ENCODE measurements around the gene AQP9.
"Not testable (repeated sequence)": the region's sequence is repeated elsewhere in the genome, so short reads cannot be mapped to it uniquely, and the experiment has no call there.

The AQP9 gene, protein sequence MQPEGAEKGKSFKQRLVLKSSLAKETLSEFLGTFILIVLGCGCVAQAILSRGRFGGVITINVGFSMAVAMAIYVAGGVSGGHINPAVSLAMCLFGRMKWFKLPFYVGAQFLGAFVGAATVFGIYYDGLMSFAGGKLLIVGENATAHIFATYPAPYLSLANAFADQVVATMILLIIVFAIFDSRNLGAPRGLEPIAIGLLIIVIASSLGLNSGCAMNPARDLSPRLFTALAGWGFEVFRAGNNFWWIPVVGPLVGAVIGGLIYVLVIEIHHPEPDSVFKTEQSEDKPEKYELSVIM

DNA sequence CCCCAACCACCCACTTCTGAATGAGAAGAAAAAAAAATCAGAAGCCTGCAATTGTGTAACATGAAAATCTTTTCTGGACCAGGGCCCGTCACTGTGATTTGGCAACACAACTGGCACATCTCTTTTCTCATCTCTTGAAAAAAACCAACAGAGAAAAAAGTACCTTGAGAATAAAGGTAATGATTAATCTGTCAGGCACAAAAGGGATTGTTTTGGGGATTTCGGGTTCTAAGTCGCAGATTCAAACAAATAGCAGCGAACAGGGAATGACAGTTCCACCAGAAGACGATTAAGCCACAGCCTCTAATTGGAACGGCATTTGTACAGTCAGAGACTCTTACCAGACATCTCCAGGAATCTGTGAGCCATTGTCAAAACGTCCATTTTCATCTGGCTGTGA lies at the start of gene AQP9:
AQP9 (plus strand) TSS at position 276 of the 400 bp plus-strand sequence. CDS start 185 bp downstream, outside the sequence.
- H3K36me3 ChIP-seq: no peaks in the 10 kb centered on the region
- H3K9ac ChIP-seq: peak within 1 kb of the TSS in 3 of 11 experiments; percentile 64 to 81 (median 78); a peak in 5 of 22 replicates
- peak within 1 kb of the TSS in 2 of 10 experiments; percentile 25 to 36; a peak in 4 of 20 replicates for H3K4me3 ChIP-seq
- H3K9me3 ChIP-seq (replicated peaks in 1 of 11): no peaks in the 10 kb centered on the region; a peak in 1 of 22 replicates
- peaks cover 0 to 85% (median 0%) of the 10 kb centered on the region in 10 experiments; a peak in 6 of 20 replicates for H3K4me1 ChIP-seq
- no peak for TF ChIP-seq Cebpa-rat (IDR thresholded peaks at IDR 0.05)
- no peaks in the 10 kb centered on the region for H4K20me1 ChIP-seq
- H3K4me2 ChIP-seq: peak within 1 kb of the TSS in 3 of 11 experiments; percentile 54 to 78 (median 77); a peak in 6 of 22 replicates
- peak within 1 kb of the TSS in 4 of 11 experiments; percentile 76 to 97 (median 84); a peak in 8 of 22 replicates for H3K27ac ChIP-seq
- no peaks in the 10 kb centered on the region for H3K27me3 ChIP-seq

DNA sequence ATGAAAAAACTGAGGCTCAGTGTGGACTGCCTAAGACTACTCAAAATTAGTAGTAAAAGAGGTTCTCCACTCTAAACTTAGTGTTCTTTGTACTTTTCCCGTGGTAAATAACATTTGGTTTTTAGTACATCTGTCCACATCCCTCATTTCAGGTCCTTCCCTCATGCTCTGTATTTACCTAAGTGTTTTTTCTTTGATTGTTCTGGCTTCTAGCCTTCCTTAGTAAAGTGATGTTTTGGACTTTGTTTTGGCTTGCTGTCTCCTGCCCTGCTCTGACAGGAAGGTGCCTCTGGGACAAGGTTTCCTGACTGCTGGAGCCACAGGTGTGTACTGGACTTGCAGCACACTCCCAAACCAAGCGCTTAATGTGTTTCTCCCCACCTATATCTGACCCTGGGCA lies 42.8 kb upstream of the AQP9 start:
- Histone ChIP-seq H3K27me3 (no peaks in the 10 kb centered on the region), H4K20me1 (no peaks in the 10 kb centered on the region), H3K4me2 (no peak overlapping the region), H3K9me3 (replicated peaks in 1 of 11) (peaks cover 0 to 23% (median 6%) of the 10 kb centered on the region in 11 experiments; a peak in 12 of 22 replicates), H3K4me3 (no peak overlapping the region), H3K27ac (no peak overlapping the region), H3K4me1 (peaks cover 0 to 14% (median 0%) of the 10 kb centered on the region in 10 experiments; a peak in 3 of 20 replicates), H3K36me3 (no peaks in the 10 kb centered on the region), H3K9ac (no peak overlapping the region)
- no peak for TF ChIP-seq Cebpa-rat (IDR thresholded peaks at IDR 0.05)

DNA sequence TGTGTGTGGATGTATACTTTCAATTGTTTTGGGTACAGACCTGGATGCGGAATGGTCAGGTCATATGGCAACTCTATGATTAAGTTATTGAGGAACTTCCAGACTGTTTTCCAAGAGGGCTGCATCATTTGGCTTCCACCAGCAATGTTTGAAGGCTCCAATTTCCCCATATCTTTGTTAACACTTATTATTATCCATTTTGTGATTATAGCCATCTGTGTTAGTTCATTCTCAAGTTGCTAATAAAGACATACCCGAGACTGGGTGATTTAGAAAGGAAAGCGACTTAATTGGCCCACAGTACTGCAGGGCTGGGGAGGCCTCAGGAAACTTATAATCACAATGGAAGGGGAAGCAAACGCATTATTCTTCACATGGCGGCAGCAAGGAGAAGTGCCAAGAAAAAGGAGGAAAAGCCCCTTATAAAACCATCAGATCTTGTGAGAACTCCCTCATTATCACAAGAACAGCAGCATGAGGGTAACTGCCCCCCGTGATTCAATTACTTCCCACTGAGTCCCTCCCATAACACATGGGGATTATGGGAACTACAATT lies 41.6 kb upstream of the AQP9 start:
- no peaks in the 10 kb centered on the region for H3K36me3 ChIP-seq
- TF ChIP-seq Cebpa-rat (IDR thresholded peaks at IDR 0.05): no peak
- no peaks in the 10 kb centered on the region for H4K20me1 ChIP-seq
- no peaks in the 10 kb centered on the region for H3K27me3 ChIP-seq
- no peak overlapping the region for H3K4me2 ChIP-seq
- no peak overlapping the region for H3K4me3 ChIP-seq
- H3K27ac ChIP-seq: no peak overlapping the region
- no peak overlapping the region for H3K9ac ChIP-seq
- peaks cover 0 to 23% (median 6%) of the 10 kb centered on the region in 11 experiments; a peak in 12 of 22 replicates for H3K9me3 ChIP-seq (replicated peaks in 1 of 11)
- H3K4me1 ChIP-seq: peaks cover 0 to 5% (median 0%) of the 10 kb centered on the region in 10 experiments; a peak in 3 of 20 replicates

DNA sequence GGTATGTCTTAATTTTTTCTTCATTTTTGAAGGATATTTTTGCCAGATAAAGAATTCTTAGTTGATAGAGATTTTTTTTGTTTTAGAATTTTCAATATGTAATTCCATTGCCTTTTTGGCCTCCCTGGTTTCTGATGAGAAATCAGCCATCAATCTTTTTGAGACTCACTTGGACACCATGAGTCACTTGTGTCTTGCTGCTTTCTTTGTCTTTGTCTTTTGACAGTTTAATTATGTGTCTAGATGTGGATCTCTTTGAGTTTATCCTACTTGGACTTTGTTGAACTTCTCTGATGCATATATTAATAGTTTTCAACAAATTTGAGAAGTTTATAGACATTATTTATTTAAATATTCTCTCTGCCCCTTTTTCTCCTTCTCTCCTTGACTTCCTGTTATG lies 34.7 kb upstream of the AQP9 start:
- Histone ChIP-seq H3K27ac (no peak overlapping the region), H3K4me2 (no peak overlapping the region), H3K27me3 (no peaks in the 10 kb centered on the region), H3K4me1 (no peaks in the 10 kb centered on the region), H3K4me3 (no peak overlapping the region), H3K36me3 (no peaks in the 10 kb centered on the region), H3K9me3 (replicated peaks in 1 of 11) (peaks cover 0 to under 1% (median 0%) of the 10 kb centered on the region in 11 experiments; a peak in 1 of 22 replicates), H4K20me1 (no peaks in the 10 kb centered on the region), H3K9ac (no peak overlapping the region)
- no peak for TF ChIP-seq Cebpa-rat (IDR thresholded peaks at IDR 0.05)

DNA sequence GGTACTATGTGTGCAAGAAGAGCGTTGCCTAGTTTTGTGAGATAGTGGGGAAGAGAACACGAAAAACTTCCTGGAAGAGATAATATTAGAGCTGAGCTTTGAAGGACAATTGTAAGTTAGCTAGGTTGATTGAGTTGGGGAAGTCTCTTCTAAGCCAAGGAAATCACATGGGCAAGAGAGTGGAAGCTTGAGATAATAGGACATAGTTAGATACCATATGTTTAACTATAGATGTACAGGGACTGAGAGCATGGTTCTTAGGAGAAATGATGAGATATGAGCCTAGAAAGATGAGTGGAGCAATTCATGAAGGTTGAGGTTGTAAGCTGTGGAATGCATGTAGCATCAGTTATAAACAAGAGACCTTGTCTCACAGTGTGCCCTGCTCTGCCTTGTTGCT lies 30.1 kb upstream of the AQP9 start:
- H3K9ac ChIP-seq: no peak overlapping the region
- H3K27ac ChIP-seq: no peak overlapping the region
- no peak overlapping the region for H3K4me3 ChIP-seq
- H4K20me1 ChIP-seq: no peaks in the 10 kb centered on the region
- H3K27me3 ChIP-seq: no peaks in the 10 kb centered on the region
- H3K36me3 ChIP-seq: no peaks in the 10 kb centered on the region
- H3K9me3 ChIP-seq (replicated peaks in 1 of 11): no peaks in the 10 kb centered on the region
- no peak for TF ChIP-seq Cebpa-rat (IDR thresholded peaks at IDR 0.05)
- H3K4me2 ChIP-seq: no peak overlapping the region
- H3K4me1 ChIP-seq: peaks cover 0 to 4% (median 0%) of the 10 kb centered on the region in 10 experiments; a peak in 1 of 20 replicates

DNA sequence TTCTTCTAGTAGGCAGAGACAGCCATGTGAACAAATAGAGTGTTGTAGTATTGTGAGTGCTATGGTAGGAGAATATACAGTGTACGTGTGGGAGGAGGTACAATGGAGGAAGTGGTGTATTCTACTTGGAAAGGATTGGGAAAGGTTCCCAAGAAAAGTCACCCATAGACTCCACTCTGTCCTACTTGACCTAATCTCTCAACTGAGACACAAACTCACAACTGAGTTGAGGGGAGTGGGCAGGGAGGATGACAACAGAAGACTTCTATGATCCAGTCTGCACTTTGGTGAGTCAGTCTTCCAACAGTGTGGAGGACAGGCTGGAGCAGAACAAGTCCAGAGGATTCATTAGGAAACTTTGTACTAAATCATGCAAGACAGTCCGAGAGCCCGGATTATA lies 28.8 kb upstream of the AQP9 start:
- H3K4me2 ChIP-seq: peak overlapping the region in 1 of 11 experiments; percentile 45; a peak in 2 of 22 replicates
- H3K9ac ChIP-seq: no peak overlapping the region
- no peaks in the 10 kb centered on the region for H3K36me3 ChIP-seq
- H4K20me1 ChIP-seq: no peaks in the 10 kb centered on the region
- H3K4me3 ChIP-seq: no peak overlapping the region
- no peak overlapping the region for H3K27ac ChIP-seq
- peaks cover 0 to 4% (median 0%) of the 10 kb centered on the region in 10 experiments; a peak in 1 of 20 replicates for H3K4me1 ChIP-seq
- no peaks in the 10 kb centered on the region for H3K9me3 ChIP-seq (replicated peaks in 1 of 11)
- no peaks in the 10 kb centered on the region for H3K27me3 ChIP-seq
- no peak for TF ChIP-seq Cebpa-rat (IDR thresholded peaks at IDR 0.05)

DNA sequence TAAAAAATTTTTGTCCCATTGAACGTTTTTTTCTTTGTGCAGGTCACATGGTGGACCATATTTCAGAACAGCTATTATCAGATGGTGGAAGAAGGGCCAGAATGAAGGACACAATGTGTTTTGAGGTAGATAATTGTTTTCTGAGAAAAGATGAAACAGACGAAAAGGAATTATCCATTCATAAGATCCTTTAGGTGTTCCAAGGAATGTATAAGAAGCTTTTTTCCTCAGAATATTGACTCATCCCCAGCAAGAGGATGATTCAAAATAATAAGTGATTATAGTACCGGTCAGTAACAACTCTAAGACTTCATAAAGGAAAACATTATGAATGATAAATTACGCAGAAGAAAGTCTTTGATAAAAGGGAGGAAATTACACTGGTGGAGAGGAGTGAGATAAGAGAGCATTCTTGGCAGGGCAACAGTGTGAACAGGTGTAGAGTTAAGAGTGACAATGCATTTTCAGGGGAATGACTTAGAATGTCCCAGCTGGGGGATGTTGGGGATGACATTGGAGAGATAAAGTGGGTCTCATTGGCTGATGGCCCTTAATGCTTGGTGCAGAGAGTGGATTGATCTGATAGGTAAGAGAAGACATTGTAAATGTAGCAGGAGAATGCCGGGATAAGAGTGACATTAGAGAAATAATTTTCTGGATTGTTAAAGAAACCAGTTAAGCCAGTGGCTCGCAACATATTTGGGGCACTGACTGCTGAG lies 27.0 kb upstream of the AQP9 start:
- H3K4me1 ChIP-seq: peaks cover 0 to 4% (median 0%) of the 10 kb centered on the region in 10 experiments; a peak in 1 of 20 replicates
- no peaks in the 10 kb centered on the region for H3K36me3 ChIP-seq
- H3K27ac ChIP-seq: no peak overlapping the region
- no peaks in the 10 kb centered on the region for H3K27me3 ChIP-seq
- H3K9me3 ChIP-seq (replicated peaks in 1 of 11): no peaks in the 10 kb centered on the region
- H3K4me3 ChIP-seq: no peak overlapping the region
- no peaks in the 10 kb centered on the region for H4K20me1 ChIP-seq
- no peak overlapping the region for H3K9ac ChIP-seq
- no peak overlapping the region for H3K4me2 ChIP-seq
- no peak for TF ChIP-seq Cebpa-rat (IDR thresholded peaks at IDR 0.05)

DNA sequence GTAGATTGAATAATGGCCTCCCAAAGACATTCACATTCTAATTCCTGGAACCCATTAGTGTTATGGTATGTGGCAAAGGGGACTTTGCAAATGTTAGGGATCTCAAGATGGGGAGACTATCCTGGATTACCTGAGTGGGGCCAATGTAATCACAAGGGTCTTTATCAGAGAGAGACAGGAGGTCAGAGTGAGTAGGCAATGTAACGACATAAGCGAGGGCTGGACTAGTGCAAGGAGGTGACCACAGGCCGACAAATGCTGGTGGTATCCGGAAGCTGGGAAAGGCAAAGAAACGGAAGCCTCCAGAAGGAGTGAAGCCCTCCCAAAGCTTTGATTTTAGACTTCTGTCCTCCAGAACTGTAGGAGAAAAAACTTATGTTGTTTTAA lies 26.5 kb upstream of the AQP9 start:
- Histone ChIP-seq H3K9me3 (replicated peaks in 1 of 11) (no peaks in the 10 kb centered on the region), H3K4me2 (no peak overlapping the region), H3K4me1 (peaks cover 0 to 4% (median 0%) of the 10 kb centered on the region in 10 experiments; a peak in 1 of 20 replicates), H4K20me1 (no peaks in the 10 kb centered on the region), H3K27ac (no peak overlapping the region), H3K27me3 (no peaks in the 10 kb centered on the region), H3K4me3 (no peak overlapping the region), H3K9ac (no peak overlapping the region), H3K36me3 (no peaks in the 10 kb centered on the region)
- no peak for TF ChIP-seq Cebpa-rat (IDR thresholded peaks at IDR 0.05)

DNA sequence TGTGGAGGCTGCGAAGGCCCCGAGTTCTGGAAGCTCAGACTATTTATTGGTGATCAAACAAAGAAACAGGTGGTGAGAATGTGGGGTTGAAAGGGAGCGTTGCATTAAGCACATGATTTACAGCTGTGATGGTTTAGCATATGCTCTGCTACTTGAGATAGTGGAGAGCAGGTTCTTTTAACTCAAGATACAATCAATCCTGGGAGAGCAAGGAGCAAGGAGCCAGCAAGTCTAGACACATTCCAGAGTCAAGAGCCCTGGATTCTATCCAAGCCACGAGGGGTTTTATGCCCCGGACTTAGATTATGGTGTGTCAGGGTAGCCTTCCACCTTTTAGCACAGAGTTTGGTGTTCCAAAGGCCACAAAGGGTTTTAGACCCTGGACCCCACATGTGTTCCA lies 24.8 kb upstream of the AQP9 start:
- not testable (repeated sequence) for H3K4me1 ChIP-seq; H3K36me3 ChIP-seq; H3K9me3 ChIP-seq (replicated peaks in 1 of 11); H3K4me2 ChIP-seq; H3K4me3 ChIP-seq; H4K20me1 ChIP-seq; H3K9ac ChIP-seq; H3K27ac ChIP-seq; H3K27me3 ChIP-seq

Data from BLaER1 treated with 17β-estradiol and CSF1 and Interleukin-3, amounts not matched to agents 10 nM and 100 nM (cell line).